GM18907 (cell line): Measurements from ENCODE around the gene CBY2.
"Not testable (repeated sequence)": the region's sequence is repeated elsewhere in the genome, so short reads cannot be mapped to it uniquely, and the experiment has no call there.

Experiments
- ATAC-seq: cut with Tn5 transposase; IDR thresholded peaks from one replicate; pipeline ENCODE4 v1.9.1; 2021; ENCODE audit warnings: mild to moderate bottlenecking, moderate library complexity; ENCODE audit not compliant: unreplicated experiment

Gene CBY2

DNA sequence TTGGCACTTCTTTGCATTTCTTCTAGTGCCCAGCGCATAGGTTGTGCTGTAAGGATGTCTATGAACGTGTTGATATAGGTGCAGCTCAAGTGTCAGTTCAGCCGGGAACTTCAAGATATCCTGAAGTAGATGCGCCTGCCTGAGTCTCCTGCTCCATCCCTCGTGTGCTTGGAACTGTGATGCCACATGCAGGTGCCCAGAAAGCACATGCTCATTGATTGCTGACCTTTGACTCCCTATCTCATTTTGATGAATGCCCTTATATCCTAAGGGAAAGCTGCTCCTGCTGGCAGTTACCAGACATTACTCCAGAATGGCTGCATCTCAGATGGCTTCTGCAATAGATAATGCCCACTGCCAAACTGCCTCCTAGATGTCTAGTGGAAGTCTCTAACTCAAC lies 40.9 kb downstream of the CBY2 start:
- no peak for ATAC-seq

DNA sequence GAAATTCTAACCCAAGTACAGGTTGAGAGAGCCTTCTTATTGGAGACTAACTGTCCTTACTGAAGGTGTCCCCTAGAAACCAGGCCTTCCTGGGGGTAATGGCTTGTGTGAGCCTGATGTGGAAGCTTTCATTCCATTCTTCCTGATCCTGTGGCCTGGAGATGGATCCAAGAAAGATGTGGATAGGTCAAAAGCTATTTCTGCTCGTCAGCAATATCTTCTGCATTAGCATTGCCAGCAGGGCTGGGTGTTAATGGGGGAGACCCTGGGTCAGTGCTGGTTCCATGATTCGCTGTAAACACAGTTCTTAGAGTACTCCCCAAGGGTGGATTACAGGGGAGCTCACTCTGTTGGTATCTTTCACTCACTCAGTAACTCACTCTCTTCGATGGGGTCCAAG lies 42.9 kb downstream of the CBY2 start:
- no peak for ATAC-seq

GRCh38 chr13:45747071-45747470 lies 45.0 kb downstream of the CBY2 start:
- ATAC-seq = no peak

DNA sequence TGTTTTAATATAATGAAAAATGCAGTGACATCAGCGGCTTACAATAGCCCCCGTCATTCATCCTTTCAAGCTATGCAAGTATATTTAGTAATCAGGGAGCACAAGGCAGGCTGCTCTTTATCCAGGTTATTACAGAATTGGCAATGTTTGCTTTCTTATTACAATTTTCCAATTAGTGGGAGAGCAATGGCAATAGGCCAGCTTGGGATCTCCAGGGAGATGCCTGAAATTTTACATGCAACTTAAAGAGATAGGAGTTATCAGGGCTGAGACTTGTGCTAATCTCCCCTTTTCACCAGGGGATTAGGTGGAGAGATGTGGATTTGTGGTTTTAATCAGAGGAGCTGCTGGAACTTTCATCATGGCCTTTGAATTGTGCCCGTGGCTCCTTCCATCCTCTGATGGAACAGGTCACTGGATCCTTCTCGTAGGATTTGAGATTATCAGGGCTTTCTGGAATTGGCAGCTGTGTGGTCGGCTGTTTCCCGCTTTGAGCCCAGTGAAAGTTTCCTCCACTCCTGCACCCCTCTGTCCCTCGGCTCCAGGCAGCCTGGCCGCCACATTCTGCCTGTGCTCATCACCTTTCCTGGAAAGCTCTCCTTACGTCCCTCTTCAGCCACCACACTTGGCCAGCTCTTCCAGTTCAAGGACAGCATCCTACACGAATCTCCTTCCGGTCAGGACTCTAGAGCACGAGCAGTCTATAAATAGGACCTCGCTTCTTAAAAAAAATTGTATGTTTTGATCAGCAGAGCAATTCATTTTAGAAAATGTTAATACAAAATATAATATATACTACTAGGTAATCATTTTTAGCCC lies 47.0 kb downstream of the CBY2 start:
- ATAC-seq = no peak

- no peak for ATAC-seq
These were observed 48.4 kb downstream of the CBY2 start for GRCh38 chr13:45750566-45750965.

DNA sequence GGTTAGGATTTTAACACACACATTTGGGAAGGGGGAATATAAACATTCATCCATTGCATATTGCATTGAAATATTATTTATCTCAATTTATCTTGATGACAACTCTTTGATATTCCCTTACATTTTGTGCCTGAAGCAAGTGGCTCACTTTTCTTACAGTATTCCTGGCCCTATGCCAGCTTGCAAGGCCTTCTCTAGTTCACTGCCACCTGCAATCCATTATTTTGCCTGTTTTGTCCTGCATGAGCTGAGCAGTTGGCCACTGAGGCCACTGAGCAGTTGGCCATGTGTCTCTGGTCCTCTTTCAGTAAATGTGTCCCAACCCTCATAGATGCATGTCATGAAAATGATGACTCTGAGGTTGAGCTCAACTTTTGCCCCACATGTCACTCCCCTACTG lies 49.8 kb downstream of the CBY2 start:
- ATAC-seq = no peak

GRCh38 chr13:45752510-45752909 lies 50.4 kb downstream of the CBY2 start:
- no peak for ATAC-seq

DNA sequence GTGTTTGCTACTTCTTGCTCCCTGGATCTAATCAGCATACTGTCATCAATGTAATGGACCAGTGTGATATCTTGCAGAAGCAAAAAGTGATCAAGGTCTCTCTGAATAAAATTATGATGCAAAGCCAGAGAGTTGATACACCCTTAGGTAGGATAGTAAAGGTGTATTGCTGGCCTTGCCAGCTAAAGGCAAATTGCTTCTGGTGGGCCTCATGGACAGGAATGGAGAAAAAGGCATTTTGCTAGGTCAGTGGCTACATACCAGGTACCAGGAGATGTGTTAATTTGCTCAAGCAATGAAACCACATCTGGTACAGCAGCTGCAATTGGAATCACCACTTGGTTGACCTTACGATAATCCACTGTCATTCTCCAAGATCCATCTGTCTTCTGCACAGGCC lies 54.4 kb downstream of the CBY2 start:
- ATAC-seq = not testable (repeated sequence)

DNA sequence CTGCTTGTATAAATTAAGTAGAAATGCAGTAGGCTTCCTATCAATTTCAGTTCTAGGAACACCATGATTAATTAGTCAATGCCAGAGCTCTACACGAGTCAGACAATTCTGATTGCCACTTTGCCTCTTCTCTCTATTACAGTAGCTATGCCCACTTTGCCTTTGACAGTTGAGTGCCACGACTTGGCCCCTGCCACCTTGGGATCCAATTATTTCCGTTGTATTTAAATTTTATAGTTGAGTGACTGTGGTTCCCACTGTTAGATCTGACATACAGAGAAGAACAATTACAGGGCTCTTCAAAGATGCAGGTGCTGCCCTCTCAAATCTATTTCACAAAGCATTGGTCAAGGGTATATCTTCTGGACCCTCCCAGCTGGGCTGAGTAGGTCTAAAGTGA lies 55.5 kb downstream of the CBY2 start:
- ATAC-seq = not testable (repeated sequence)

DNA sequence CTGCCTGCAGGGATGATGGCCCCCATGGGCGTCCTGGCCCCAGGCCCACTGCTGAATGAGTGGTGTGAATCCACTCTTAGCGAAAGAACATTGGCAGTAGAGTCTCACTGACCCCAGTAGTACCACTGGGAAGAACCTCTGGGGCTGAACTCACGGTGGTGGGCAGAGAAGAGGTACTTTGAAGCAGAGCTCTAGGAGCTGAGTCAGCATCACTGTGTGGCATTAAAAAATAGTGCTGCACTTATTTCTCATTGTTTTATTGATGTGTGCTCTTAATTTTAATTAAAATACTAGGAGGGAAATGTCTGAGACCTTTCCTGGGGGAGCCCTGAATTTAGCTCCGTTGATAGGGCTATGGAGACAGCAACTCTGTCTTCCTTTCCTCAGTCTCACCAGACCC lies 61.3 kb downstream of the CBY2 start:
- ATAC-seq = no peak
